DOHH2 (cell line): ENCODE measurements around the gene ROR2.

Experiments
- H3F3A ChIP-seq: fragments of 200-600 bp; sonication (generic), shearing (Covaris generic); 2 replicates; pipeline ENCODE4 v1.6.0; 2016; ENCODE audit warnings: antibody characterized with exemption, mild to moderate bottlenecking; ENCODE audit not compliant: control insufficient read depth, insufficient read depth
- H3K27ac ChIP-seq: fragments of 200-600 bp; sonication (generic); 2 replicates; pipeline ENCODE4 v1.5.1; 2014; ENCODE audit warnings: low read depth, mild to moderate bottlenecking, low read length, moderate library complexity
- H3K27me3 ChIP-seq: fragments of 200-600 bp; sonication (generic); 2 replicates; pipeline ENCODE4 v1.6.1; 2014; ENCODE audit warnings: mild to moderate bottlenecking, low read length, mixed read lengths; ENCODE audit not compliant: control insufficient read depth
- H3K36me3 ChIP-seq: fragments of 200-600 bp; sonication (generic); 2 replicates; pipeline ENCODE4 v1.6.1; 2014; ENCODE audit warnings: mild to moderate bottlenecking, low read length, moderate library complexity, mixed read lengths; ENCODE audit not compliant: control insufficient read depth
- H3K4me1 ChIP-seq: fragments of 200-600 bp; sonication (generic); 2 replicates; pipeline ENCODE4 v1.6.1; 2014; ENCODE audit warnings: mild to moderate bottlenecking, low read length, mixed read lengths; ENCODE audit not compliant: control insufficient read depth
- H3K4me2 ChIP-seq: fragments of 200-600 bp; sonication (generic); 2 replicates; pipeline ENCODE4 v1.6.0; 2014; ENCODE audit warnings: mild to moderate bottlenecking, low read length, moderate library complexity
- H3K4me3 ChIP-seq: fragments of 200-600 bp; sonication (generic); 2 replicates; pipeline ENCODE4 v1.5.1; 2014; ENCODE audit warnings: mild to moderate bottlenecking, low read length, mixed read lengths
- H3K79me2 ChIP-seq: fragments of 200-600 bp; sonication (generic); 2 replicates; pipeline ENCODE4 v1.6.1; 2014; ENCODE audit warnings: mild to moderate bottlenecking, low read length, mixed read lengths; ENCODE audit not compliant: control insufficient read depth
- H3K9me2 ChIP-seq: fragments of 200-600 bp; sonication (generic); replicated peaks from 2 replicates; pipeline ENCODE4 v1.6.1; 2014; ENCODE audit warnings: mild to moderate bottlenecking, low read length, mixed read lengths; ENCODE audit not compliant: control insufficient read depth
- H3K9me3 ChIP-seq: fragments of 200-600 bp; sonication (generic); 2 replicates; pipeline ENCODE4 v1.6.1; 2014; ENCODE audit warnings: antibody characterized with exemption, low read length, mixed read lengths; ENCODE audit not compliant: control insufficient read depth, insufficient read depth
- H4K20me1 ChIP-seq: fragments of 200-600 bp; sonication (generic); 2 replicates; pipeline ENCODE4 v1.6.0; 2014; ENCODE audit warnings: low read depth, mild to moderate bottlenecking, antibody characterized with exemption, low read length, moderate library complexity; ENCODE audit not compliant: control insufficient read depth, insufficient read depth
- EZH2phosphoT487 ChIP-seq: fragments of 200-600 bp; sonication (generic); IDR thresholded peaks from 2 replicates; pipeline ENCODE4 v1.6.1; 2017; ENCODE audit warnings: borderline replicate concordance, mild to moderate bottlenecking, antibody characterized with exemption, low read length, moderate library complexity, mixed read lengths
- TF ChIP-seq, protein P1 (sequence below): fragments of 200-600 bp; sonication (generic); IDR thresholded peaks from one replicate; pipeline ENCODE4 v1.5.1; 2014; ENCODE audit warnings: antibody characterized with exemption, mild to moderate bottlenecking, low read depth, low read length; ENCODE audit not compliant: poor library complexity, severe bottlenecking

The ROR2 gene

DNA sequence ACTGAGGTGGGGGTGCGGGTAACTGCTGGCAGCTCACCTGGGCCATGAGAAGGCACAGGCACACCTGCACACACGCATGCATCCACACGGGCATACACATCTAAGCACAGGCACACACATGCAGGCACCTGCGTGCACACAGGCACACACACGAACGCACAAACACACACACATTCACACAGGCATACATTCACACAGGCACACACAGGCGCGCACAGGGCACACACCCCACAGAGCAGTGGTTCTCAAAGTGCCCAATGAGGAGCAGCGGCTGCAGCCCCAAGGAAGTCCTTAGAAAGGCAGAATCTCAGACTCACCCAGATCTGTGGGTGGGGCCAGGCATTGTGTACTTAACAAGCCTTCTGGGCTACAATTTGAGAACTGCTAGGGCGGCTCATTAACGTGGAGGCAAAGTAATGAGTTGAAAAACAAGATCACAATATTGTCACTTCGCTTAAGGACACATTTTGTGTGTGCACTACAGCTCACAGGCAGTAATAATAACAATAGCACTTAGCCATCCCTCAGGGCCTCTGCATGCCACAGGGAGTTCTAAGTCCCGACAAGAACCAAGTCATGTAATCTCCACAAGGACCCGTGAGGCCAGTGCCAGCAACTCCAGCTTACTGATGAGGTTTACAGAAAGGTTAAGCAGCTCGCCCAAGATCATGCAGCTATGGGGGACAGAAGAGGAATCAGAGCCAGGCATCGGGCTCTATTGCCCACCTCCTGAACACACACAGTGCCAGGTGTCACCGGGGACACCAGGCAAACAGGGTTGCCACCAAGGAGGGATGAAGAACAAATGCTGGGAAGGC lies 91.6 kb downstream of the ROR2 start:
- H3K79me2 ChIP-seq = no peaks in the 10 kb centered on the region
- H3K27ac ChIP-seq = no peak overlapping the region
- H3F3A ChIP-seq = no peaks in the 10 kb centered on the region
- no peaks in the 10 kb centered on the region for H3K9me2 ChIP-seq
- no peaks in the 10 kb centered on the region for H3K4me1 ChIP-seq
- TF ChIP-seq, protein P1, sequence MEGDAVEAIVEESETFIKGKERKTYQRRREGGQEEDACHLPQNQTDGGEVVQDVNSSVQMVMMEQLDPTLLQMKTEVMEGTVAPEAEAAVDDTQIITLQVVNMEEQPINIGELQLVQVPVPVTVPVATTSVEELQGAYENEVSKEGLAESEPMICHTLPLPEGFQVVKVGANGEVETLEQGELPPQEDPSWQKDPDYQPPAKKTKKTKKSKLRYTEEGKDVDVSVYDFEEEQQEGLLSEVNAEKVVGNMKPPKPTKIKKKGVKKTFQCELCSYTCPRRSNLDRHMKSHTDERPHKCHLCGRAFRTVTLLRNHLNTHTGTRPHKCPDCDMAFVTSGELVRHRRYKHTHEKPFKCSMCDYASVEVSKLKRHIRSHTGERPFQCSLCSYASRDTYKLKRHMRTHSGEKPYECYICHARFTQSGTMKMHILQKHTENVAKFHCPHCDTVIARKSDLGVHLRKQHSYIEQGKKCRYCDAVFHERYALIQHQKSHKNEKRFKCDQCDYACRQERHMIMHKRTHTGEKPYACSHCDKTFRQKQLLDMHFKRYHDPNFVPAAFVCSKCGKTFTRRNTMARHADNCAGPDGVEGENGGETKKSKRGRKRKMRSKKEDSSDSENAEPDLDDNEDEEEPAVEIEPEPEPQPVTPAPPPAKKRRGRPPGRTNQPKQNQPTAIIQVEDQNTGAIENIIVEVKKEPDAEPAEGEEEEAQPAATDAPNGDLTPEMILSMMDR = no peak
- no peak for TF ChIP-seq EZH2phosphoT487
- no peak overlapping the region for H3K4me3 ChIP-seq
- no peaks in the 10 kb centered on the region for H3K36me3 ChIP-seq
- no peaks in the 10 kb centered on the region for H3K9me3 ChIP-seq
- no peak overlapping the region for H3K4me2 ChIP-seq
- no peaks in the 10 kb centered on the region for H3K27me3 ChIP-seq
- no peaks in the 10 kb centered on the region for H4K20me1 ChIP-seq

DNA sequence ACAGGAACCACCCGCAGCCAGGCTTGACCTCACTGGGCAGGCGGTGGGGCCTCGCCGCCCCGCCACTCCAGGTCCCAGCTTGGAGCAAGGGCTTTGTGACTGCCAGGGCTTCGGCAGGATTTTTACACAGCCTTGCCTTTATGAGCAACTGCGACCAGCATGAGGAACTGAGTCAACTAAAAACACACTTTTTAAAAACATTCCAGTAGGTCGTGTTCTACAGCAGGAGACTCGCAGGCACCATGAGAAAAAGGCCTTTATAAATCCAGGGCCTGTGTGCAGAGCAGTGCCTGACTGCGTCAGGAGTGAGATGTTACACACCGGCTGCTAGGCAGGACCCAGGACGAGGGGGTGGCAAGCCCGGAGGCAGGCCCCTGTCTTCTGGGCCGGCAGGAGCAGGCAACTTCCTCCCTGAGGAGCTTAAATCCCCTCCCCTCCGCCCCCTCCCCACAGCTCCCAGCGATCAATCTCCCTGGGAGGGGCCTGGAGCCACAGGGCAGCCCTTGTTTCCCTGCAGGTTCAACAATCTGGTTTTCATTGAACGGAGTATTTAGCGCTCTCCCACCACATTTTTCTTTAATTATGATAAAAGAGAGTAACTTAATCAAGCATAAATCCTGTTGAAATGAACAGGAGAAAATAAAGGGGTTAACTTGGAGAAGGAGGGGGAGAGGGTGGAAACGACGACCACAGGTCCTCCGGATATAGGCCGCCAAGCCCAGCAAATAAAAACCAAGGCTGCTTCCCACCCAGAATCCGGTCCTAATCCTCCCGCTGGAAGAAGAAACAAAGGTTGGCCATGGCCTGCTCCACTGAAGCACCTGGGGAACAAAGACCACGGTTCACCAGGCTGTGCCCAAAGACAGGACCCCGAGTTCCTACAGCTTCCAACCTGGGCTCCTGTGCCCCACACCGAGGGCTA lies 92.5 kb downstream of the ROR2 start:
- Histone ChIP-seq H3K36me3 (no peaks in the 10 kb centered on the region), H3K9me2 (no peaks in the 10 kb centered on the region), H3K27me3 (no peaks in the 10 kb centered on the region), H3K79me2 (no peaks in the 10 kb centered on the region), H4K20me1 (no peaks in the 10 kb centered on the region), H3K4me2 (no peak overlapping the region), H3K4me1 (no peaks in the 10 kb centered on the region), H3K27ac (no peak overlapping the region), H3K9me3 (no peaks in the 10 kb centered on the region), H3K4me3 (no peak overlapping the region), H3F3A (no peaks in the 10 kb centered on the region)
- TF ChIP-seq, protein P1 = no peak
- no peak for TF ChIP-seq EZH2phosphoT487

DNA sequence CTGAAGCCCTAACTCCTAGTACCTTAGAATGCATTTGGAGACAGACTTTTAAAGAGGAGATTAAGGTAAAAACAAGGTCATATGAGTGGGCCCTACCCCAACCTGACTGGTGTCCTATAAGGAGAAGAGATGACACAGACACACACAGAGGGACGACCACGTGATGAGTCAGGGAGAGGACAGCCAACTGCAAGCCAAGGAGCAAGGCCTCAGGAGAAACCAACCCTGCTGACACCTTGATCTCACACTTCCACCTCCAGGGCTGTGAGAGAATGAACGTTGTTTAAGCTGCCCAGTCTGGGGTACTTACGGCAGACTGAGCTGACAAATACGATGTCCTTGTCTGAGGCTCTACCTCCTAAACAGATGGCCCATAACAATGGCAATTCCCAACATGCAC lies 93.6 kb downstream of the ROR2 start:
- no peak for TF ChIP-seq EZH2phosphoT487
- TF ChIP-seq, protein P1 = no peak
- H3K36me3 ChIP-seq = no peaks in the 10 kb centered on the region
- H3K27me3 ChIP-seq = no peaks in the 10 kb centered on the region
- no peaks in the 10 kb centered on the region for H3F3A ChIP-seq
- H4K20me1 ChIP-seq = no peaks in the 10 kb centered on the region
- no peaks in the 10 kb centered on the region for H3K79me2 ChIP-seq
- no peak overlapping the region for H3K4me2 ChIP-seq
- no peaks in the 10 kb centered on the region for H3K4me1 ChIP-seq
- H3K27ac ChIP-seq = no peak overlapping the region
- no peaks in the 10 kb centered on the region for H3K9me3 ChIP-seq
- H3K9me2 ChIP-seq = no peaks in the 10 kb centered on the region
- H3K4me3 ChIP-seq = no peak overlapping the region
